Measurements from ENCODE around the gene ATP2B3.

ATP2B3 gene

GRCh38 chrX:153631907-153632594 is 114.6 kb downstream of the ATP2B3 start:
- no peak for DNase-seq

Measured in anterior cingulate cortex (tissue), 58 donors.